ENCODE results near the gene TEX38.
"Not testable (repeated sequence)": the region's sequence is repeated elsewhere in the genome, so short reads cannot be mapped to it uniquely, and the experiment has no call there.

TEX38 gene

GRCh38 chr1:46689897-46690296, 18.2 kb downstream of the TEX38 start:
- DNase-seq, result no peak

GRCh38 chr1:46690931-46691421, 19.3 kb downstream of the TEX38 start:
- DNase-seq, result peak; percentile 50

GRCh38 chr1:46691997-46692790, 20.5 kb downstream of the TEX38 start:
- DNase-seq, result peak; percentile 19

- DNase-seq, result no peak
Observed at GRCh38 chr1:46692811-46693770, 21.4 kb downstream of the TEX38 start.

- not testable (repeated sequence) for DNase-seq
Observed at GRCh38 chr1:46694676-46695075, 23.0 kb downstream of the TEX38 start.

DNA sequence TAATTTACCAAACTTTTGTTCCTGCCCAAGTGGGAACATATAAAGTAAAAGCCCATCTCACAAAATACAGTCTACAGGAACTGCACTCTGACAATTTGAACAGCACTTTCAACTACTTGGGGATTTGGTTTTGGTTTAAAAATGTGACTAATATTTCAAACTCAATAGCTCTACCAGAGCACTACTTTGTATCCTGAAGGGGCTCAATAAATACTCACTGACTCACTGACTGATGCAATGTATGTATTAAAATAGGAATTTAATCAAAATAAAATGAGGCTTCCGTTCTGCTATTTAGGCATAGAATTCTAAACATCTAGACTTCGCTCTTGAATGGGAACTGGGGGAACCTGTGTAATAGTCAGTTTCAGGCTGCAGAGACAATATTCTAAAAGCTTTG, 25.4 kb downstream of the TEX38 start:
- DNase-seq, result peak; percentile 34

- DNase-seq, result no peak
Observed at GRCh38 chr1:46699666-46700065, 28.0 kb downstream of the TEX38 start.

- DNase-seq, result no peak
Observed at GRCh38 chr1:46703927-46704641, 32.4 kb downstream of the TEX38 start.

GRCh38 chr1:46705408-46705807, 33.8 kb downstream of the TEX38 start:
- no peak for DNase-seq

GRCh38 chr1:46708121-46708520, 36.5 kb downstream of the TEX38 start:
- DNase-seq, result no peak

GRCh38 chr1:46714976-46715375, 43.3 kb downstream of the TEX38 start:
- no peak for DNase-seq

DNA sequence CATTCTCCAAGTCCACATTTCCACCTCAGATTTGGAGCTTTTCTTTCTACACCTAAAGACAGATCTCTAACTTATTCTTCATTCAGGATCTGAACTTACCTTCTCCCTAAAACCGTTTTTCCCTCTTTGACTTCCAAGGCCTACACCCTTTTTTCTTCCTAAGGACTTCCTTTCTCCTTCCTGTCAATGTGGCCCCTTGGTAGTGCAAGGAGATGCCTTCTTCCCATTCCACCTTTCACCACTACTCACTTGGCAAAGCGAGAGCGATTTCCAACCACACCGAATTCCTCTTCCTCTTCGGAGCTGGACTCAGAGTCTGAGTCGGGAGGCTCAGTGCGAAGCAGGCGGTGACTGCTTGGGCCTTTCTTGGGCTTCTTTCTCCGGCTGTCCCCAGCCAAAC, 46.0 kb downstream of the TEX38 start:
- no peak for DNase-seq

- DNase-seq, result no peak
Observed at GRCh38 chr1:46718340-46718726, 46.7 kb downstream of the TEX38 start.

DNA sequence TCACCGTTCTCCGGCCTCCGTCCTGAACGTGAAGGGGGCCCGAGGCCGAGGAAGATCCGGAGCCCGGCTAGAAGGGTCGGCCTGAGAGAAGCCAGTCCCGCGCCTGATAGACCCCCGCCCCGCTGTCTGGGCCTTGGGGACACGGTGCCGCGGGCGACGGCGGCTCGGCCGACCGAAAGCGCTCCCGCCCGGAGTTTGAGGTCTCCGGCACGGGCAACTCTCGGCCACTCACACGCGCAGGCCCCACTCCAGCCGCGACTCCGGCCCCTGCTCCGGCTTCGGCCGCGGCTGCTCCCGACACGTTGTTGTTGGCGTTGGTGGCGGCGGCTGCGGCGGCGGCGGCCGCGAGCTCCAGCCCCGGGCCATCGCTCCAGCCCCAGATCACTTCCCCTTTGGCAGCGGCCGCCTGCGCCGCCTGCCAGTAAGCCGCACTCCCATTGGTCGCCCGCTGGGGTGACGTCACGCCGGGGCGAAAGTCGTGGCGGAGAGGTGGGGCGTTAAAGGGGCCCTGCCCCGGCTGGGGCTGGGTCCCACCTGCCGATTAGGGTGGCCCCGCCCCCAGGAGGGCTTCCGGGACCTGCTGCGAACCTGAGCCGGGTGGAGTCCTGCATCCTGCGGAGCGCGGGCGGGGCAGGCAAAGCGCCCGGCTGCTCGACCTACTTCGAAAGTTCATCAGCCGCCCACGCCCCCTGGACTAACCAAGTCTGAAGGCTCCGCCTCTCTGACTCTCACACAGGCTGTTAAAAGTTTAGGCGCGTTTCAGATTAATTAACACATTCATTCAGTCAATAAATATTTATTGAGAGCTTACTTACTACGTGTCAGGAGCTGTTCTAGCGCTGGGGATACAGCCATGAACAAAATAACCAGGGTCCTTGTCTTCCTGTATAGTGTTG, 47.3 kb downstream of the TEX38 start, which contains the start of gene EFCAB14:
EFCAB14 (minus strand) TSS at position 388 of the 896 bp plus-strand sequence. CDS start 1,027 bp downstream, outside the sequence.
- peak; percentile 87 for DNase-seq

- no peak for DNase-seq
Observed at GRCh38 chr1:46719689-46720088, 48.0 kb downstream of the TEX38 start.

- not testable (repeated sequence) for DNase-seq
Observed at GRCh38 chr1:46720319-46720718, 48.7 kb downstream of the TEX38 start.

DNA sequence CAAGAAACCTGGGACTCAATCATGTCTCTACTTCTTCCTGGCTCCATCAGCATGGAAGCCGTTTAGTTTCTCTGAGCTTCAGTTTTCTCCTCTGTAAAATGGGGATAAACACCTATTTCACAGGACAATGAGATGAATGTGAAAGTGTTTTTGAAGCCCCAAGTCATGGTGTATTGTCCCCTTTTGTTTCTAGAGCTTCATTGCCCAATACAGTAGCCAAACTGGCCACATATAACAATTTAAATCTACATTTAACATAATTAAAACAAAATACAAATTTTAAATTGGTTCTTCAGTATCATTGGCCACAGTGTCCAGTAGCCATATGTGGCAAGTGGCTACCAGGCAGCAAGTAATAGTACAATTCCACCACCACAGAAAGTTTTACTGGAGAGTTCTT, 49.5 kb downstream of the TEX38 start:
- no peak for DNase-seq

- no peak for DNase-seq
Observed at GRCh38 chr1:46721686-46722205, 50.1 kb downstream of the TEX38 start.

Data from fibroblast of skin of right biceps (primary cell).